G401 (cell line): ENCODE results near the gene RBM39. TPM values are rescaled to one million over a fixed set of nuclear protein-coding genes. Genes with fewer than 3 reads are reported as not detected.
"Not testable (repeated sequence)": the region's sequence is repeated elsewhere in the genome, so short reads cannot be mapped to it uniquely, and the experiment has no call there.

ENCODE experiments used
- DNase-seq: peaks from one replicate; pipeline ENCODE4 v3.0.0-alpha.2; 2015; ENCODE audit warnings: low spot score
- in situ Hi-C: cut with HindIII; loops from 2 replicates; pipeline ENCODE4 v1.10.0; 2016; ENCODE audit warnings: low sequenced_read_pairs, mixed read lengths
- total RNA-seq: library from RNA; depleted of rRNA; stranded (reverse); fragments of >200 nt; shearing (Covaris generic); gene quantifications from 2 replicates; pipeline ENCODE4 v1.2.3, GENCODE V29; 2014

RBM39 gene
- total RNA-seq, 1 experiment from 2014 or later, result 324 TPM

GRCh38 chr20:35713120-35713519 is 28.9 kb downstream of the RBM39 start:
- in situ Hi-C loops, DNase-seq: not testable (repeated sequence)

- DNase-seq, result no peak
- in situ Hi-C loops, result no loop called here
These were observed 30.4 kb downstream of the RBM39 start for GRCh38 chr20:35711588-35712209.

GRCh38 chr20:35710884-35711587 is 31.0 kb downstream of the RBM39 start:
- in situ Hi-C loops, result no loop called here
- no peak for DNase-seq

DNA sequence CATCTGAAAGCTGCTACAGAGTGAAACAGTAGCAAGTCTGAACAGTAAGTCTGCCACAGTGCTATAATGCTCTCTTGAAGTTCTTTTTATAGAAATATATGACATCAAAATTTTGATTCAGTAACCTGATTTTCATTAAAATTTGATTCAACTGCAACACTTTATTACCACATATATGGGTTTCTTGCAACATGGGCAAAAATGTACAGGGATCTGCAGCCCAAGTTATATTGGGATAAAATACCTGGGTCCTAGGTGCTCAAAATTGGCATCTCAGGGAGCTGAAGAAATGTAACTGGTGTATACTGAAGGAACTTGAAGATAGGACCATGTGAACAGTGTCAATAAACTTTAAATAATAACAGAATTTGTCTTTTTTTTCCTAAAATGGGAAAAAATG is 32.0 kb downstream of the RBM39 start:
- in situ Hi-C loops, result no loop called here
- no peak for DNase-seq

GRCh38 chr20:35709259-35709658 is 32.8 kb downstream of the RBM39 start:
- no peak for DNase-seq
- in situ Hi-C loops, result no loop called here

DNA sequence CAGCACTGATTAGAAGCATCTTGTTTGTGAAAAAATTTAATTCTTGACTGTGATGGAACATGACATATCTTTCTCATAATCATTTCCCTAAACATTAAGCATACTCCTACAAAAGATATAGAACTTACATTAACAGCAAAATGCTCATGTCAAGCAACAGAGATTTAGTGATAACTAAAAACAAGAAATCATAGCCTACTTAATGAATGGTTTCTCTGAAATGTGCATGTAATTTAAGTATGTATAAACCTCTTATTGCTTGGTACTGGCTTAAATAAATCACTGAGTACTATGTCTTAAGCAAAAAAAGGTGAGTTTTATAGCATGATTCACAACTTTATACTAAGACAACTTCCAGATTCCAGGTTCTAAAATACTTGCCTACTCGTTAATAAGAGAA is 33.6 kb downstream of the RBM39 start:
- no peak for DNase-seq
- in situ Hi-C loops, result no loop called here

GRCh38 chr20:35706591-35707529 is 35.2 kb downstream of the RBM39 start:
- DNase-seq, in situ Hi-C loops: not testable (repeated sequence)

- in situ Hi-C loops, result not testable (repeated sequence)
These were observed 36.2 kb downstream of the RBM39 start for GRCh38 chr20:35705894-35706293.

DNA sequence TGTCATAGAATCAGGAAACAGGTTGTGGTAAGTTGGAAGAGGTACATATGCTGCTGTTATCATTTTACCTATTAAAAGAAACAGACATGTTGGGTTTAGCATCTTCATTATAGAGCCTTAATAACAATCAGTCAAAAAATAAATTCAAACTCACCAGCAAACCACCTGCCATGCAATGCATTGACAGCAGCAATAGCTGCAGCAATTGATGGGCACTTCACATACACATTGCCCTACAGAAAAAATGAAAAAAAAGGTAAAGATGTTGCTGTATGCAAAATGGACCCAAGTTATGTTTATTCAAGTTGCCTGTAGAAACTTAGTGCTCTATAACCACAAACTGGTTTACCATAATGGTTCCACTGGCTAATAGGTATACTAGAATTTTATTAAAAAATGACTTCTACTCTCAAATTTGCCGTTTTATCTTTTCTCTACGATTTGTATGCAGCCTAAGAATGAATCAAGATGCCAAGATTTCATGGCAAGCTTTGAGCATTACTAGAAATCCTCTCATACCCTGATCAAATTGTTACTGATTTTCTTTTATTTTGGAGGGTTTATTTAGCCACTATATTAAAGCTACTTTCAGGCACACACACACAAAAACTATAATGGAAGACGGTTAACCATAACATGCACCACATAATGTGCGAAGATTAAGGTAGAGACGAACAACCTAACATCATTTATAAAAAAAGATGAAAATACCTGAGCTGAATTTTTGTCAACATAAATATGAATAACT is 37.4 kb downstream of the RBM39 start:
- DNase-seq, result no peak
- in situ Hi-C loops, result no loop called here

More at GRCh38 chr20:35705894-35706293, 36.2 kb downstream of the RBM39 start:
- not testable (repeated sequence) for DNase-seq

- no peak for DNase-seq
- in situ Hi-C loops, result no loop called here
These were observed 39.0 kb downstream of the RBM39 start for GRCh38 chr20:35702824-35703695.

DNA sequence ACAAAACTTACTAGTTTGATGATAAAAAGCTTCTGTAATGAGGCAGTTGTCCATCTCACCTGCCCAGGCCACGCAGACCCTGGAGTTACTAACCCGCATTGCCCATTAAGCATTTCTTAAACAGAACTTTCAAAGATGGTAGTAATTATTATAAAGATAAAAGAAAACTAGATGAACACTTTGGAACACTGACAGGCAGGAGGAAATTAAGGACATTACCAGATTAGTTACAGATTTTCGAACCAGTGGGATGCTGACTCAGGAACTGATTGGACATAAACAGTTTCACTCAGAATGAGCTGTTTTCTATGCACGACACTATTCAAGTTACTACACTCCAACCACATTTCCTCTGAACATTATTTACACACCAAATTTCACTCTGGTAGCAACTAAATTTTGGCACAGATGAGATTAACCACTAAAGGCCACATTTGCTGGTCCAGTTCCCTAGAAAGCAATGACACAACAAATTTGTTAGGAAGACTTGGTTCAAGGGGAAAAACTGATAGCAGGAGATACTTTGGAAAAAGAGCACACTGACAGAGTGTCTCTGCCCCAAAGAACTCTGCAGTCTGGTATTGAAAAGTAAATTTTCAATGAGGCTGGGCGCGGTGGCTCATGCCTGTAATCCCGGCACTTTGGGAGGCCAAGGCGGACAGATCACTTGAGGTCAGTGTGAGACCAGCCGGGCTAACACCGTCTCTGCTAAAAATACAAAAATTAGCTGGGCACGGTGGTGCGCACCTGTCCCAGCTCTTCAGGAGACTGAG is 39.8 kb downstream of the RBM39 start:
- DNase-seq, result no peak
- in situ Hi-C loops, result no loop called here

DNA sequence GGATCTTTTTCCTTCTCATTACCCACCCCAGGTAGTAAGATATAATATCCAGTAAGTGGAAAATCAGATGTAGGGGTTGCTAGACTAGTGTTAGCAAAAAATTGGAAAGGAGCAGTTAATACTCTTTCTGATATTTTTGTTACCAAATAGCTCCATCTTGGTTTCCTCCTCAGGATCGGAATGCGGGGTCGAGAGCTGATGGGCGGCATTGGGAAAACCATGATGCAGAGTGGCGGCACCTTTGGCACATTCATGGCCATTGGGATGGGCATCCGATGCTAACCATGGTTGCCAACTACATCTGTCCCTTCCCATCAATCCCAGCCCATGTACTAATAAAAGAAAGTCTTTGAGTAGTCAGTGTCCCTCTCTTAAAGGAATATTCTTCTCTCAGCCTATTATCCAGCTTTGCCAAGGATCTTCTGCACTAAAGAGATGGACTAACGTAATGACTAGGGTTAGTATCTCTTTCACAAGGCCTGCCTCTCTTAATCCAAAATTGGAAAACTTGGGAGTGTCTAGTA is 41.4 kb downstream of the RBM39 start:
- DNase-seq, result no peak
- in situ Hi-C loops, result no loop called here

GRCh38 chr20:35699957-35700624 is 42.0 kb downstream of the RBM39 start:
- in situ Hi-C loops, result no loop called here
- no peak for DNase-seq

GRCh38 chr20:35699127-35699956 is 42.7 kb downstream of the RBM39 start, which contains the start of the genes NFS1 and ROMO1:
NFS1 (minus strand) TSS chr20:35699352; CDS start chr20:35699288, 64 bp downstream.
ROMO1 (plus strand) TSS chr20:35699405; CDS start chr20:35699633, 228 bp downstream.
- DNase-seq, result peak; percentile 86
- in situ Hi-C loops, result no loop called here

DNA sequence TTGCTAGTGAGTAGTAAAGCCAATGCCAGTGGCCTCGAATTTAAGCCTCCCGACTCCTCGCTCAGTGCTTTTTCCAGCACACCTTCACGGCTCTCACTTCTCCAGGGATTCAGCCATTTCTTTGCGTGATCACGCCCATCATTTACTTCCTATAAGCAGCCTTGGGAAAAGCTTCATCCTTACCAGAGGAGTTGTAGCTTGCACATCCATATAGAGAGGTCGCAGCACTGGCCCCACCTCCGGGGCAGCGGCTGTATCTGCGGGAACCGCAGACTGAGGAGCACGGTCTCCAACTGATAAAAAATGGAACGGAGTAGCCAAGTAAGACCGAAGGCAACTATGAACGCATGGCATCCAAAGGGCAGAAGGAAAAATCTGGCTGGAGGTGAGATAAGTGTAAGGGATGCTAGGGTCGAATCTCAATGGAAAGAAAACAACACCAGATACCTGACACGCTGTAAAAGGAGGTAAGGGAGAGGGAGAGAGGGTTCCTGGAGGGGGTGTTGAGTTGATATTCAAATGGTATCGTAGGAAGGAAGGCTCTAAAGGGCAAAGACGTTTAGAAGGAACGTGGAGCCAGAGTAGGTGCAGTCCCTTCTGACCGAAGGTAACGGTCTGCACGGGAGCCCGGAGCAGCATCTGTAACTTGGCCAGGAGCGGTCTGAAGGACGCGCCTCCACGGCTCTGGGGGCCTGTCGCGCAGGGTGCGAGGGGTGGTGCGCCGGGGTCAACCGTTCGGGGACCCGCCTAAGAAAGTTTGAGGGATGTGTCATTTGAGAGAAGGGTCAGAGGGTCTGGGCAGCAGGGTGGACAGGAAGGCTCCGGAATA is 43.5 kb downstream of the RBM39 start:
- no peak for DNase-seq
- in situ Hi-C loops, result no loop called here
